Neural cell (in vitro differentiated cells): ENCODE data around the gene GFI1.

Experiments used
- CTCF ChIP-seq: fragments of 450-650 bp; IDR thresholded peaks from 2 replicates; pipeline ENCODE4 v1.5.1; 2014; ENCODE audit warnings: antibody characterized with exemption, mild to moderate bottlenecking, moderate library complexity; ENCODE audit not compliant: poor library complexity, severe bottlenecking
- EP300 ChIP-seq: fragments of 450-650 bp; conservative IDR thresholded peaks from 2 replicates; pipeline ENCODE4 v1.6.1; 2014; ENCODE audit warnings: antibody characterized with exemption, mild to moderate bottlenecking, moderate library complexity; ENCODE audit not compliant: poor library complexity, severe bottlenecking
- EZH2 ChIP-seq: fragments of 200-600, 300-800 bp; shearing (Covaris generic), sonication (generic); IDR thresholded peaks from 2 replicates; pipeline ENCODE4 v1.6.1; 2014; ENCODE audit warnings: antibody characterized with exemption, low read length, borderline replicate concordance, mild to moderate bottlenecking; ENCODE audit not compliant: insufficient read depth, poor library complexity, severe bottlenecking
- POLR2AphosphoS5 ChIP-seq: IDR thresholded peaks from 2 replicates; pipeline ENCODE4 v1.6.1; 2012
- SMC3 ChIP-seq: fragments of 450-650 bp; conservative IDR thresholded peaks from 2 replicates; pipeline ENCODE4 v1.6.1; 2014; ENCODE audit warnings: antibody characterized with exemption, mild to moderate bottlenecking, moderate library complexity; ENCODE audit not compliant: poor library complexity

- no peak for TF ChIP-seq EZH2
- TF ChIP-seq EP300 = no peak
- no peak for TF ChIP-seq CTCF
- TF ChIP-seq POLR2AphosphoS5 = no peak
- no peak for TF ChIP-seq SMC3
These were observed 8.8 kb upstream of the GFI1 start for GRCh38 chr1:92495392-92496063.
